ENCODE data around the gene ATP5IF1. TPM values are rescaled to one million over a fixed set of nuclear protein-coding genes. Genes with fewer than 3 reads are reported as not detected.

ATP5IF1 gene
- total and polyA plus RNA-seq, 2 donors (not counting 1 experiment from before 2014, with no cell fraction given) = 88.1 to 128 TPM

GRCh38 chr1:28193701-28194161 is 42.2 kb upstream of the ATP5IF1 start:
- Histone ChIP-seq H3K4me1 (ENCODE audit: control insufficient read depth in 2 of 2, insufficient read depth in 2 of 2, low read length in 2 of 2) (no peaks in the 10 kb centered on the region), H3K9ac (ENCODE audit: low read length) (no peak overlapping the region), H3K27me3 (replicated peaks in 1 of 4; ENCODE audit: control extremely low read depth in 1 of 4, control insufficient read depth in 3 of 4, insufficient read depth in 4 of 4, low read length in 3 of 4) (no peaks in the 10 kb centered on the region), H3K9me3 (ENCODE audit: control extremely low read depth in 1 of 3, control insufficient read depth in 2 of 3, insufficient read depth in 1 of 3, low read length in 2 of 3) (no peaks in the 10 kb centered on the region), H2AFZ (ENCODE audit: insufficient read depth, low read depth, low read length, poor library complexity, severe bottlenecking) (no peak overlapping the region), H4K20me1 (ENCODE audit: control insufficient read depth, insufficient read depth, low read length, poor library complexity, severe bottlenecking) (no peaks in the 10 kb centered on the region), H3K27ac (ENCODE audit: low read length in 2 of 2) (no peak overlapping the region), H3K4me3 (ENCODE audit: control extremely low read depth in 1 of 5, extremely low read depth in 1 of 5, insufficient read depth in 1 of 5, low read depth in 2 of 5, low read length in 4 of 5) (no peak overlapping the region), H3K36me3 (replicated peaks in 1 of 2; ENCODE audit: control extremely low read depth in 1 of 2, control insufficient read depth in 1 of 2, extremely low read depth in 1 of 2, insufficient read depth in 2 of 2, low read length in 1 of 2) (peaks cover under 1 to 14% of the 10 kb centered on the region in 2 experiments), H3K4me2 (replicated peaks; ENCODE audit: low read depth, low read length, poor library complexity, severe bottlenecking) (no peak overlapping the region), H3K79me2 (ENCODE audit: control insufficient read depth, insufficient read depth, low read length) (no peaks in the 10 kb centered on the region)
- WGBS (ENCODE audit: insufficient coverage) = 86% methylated on average over 7 of the region's 8 CpGs
- intact Hi-C loops (cut with micrococcal nuclease) = no loop called here
- no peaks in the 10 kb centered on the region for H3K9me3 Mint-ChIP-seq (ENCODE audit: insufficient read depth)
- CTCF ChIA-PET = no interaction called here
- H3K27ac Mint-ChIP-seq = no peak overlapping the region
- ATAC-seq (ENCODE audit: low read depth) (no peak), DNase-seq (no peak)
- peaks cover 10% of the 10 kb centered on the region for H3K4me1 Mint-ChIP-seq
- TF ChIP-seq EZH2 (IDR thresholded peaks at IDR 0.05; ENCODE audit: borderline replicate concordance, insufficient read depth, low read depth, low read length, poor library complexity, severe bottlenecking) = no peak
- TF ChIP-seq, protein P1, sequence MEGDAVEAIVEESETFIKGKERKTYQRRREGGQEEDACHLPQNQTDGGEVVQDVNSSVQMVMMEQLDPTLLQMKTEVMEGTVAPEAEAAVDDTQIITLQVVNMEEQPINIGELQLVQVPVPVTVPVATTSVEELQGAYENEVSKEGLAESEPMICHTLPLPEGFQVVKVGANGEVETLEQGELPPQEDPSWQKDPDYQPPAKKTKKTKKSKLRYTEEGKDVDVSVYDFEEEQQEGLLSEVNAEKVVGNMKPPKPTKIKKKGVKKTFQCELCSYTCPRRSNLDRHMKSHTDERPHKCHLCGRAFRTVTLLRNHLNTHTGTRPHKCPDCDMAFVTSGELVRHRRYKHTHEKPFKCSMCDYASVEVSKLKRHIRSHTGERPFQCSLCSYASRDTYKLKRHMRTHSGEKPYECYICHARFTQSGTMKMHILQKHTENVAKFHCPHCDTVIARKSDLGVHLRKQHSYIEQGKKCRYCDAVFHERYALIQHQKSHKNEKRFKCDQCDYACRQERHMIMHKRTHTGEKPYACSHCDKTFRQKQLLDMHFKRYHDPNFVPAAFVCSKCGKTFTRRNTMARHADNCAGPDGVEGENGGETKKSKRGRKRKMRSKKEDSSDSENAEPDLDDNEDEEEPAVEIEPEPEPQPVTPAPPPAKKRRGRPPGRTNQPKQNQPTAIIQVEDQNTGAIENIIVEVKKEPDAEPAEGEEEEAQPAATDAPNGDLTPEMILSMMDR (IDR thresholded peaks at IDR 0.05) = no peak
- no peak overlapping the region for H3K4me3 Mint-ChIP-seq
- no peaks in the 10 kb centered on the region for H3K27me3 Mint-ChIP-seq
- POLR2A ChIA-PET = no interaction called here

DNA sequence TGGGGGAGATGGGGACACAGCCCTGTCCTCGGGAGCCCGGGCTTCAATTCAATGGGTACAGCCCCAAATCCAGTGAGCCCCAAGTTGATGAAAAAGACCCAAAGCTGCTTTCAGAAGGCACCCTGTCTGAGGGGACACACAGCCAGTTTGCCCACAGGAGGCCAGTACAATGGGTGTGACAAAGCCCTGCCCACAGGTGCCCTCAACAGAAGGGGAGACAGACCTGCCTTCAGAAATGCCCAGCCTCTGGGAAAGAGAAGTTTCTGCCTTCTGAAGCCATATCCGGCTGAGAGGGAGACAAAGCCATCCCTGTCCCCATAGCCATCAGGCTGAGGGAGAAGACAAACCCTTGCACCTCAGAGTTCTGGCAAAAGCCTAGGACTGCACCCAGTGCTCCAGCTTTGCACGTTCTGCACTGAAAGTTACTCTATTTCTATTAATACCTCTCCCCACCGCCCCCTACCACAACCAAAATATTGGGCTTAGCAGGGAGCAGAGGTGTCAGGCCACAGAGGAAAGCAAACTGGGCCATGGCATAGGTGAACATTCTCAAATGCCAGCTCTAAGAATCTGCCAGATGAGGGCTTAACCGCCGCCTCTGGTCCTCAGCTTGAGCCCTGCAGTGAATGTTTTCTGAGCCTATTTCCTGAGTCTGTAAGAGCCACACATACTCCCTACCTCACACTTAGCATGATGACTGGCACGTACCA is 41.4 kb upstream of the ATP5IF1 start:
- H3K9ac ChIP-seq (ENCODE audit: low read length) = no peak overlapping the region
- H3K36me3 ChIP-seq (replicated peaks in 1 of 2; ENCODE audit: control extremely low read depth in 1 of 2, control insufficient read depth in 1 of 2, extremely low read depth in 1 of 2, insufficient read depth in 2 of 2, low read length in 1 of 2) = peaks cover 3 to 21% of the 10 kb centered on the region in 2 experiments
- Mint-ChIP-seq H3K9me3 (ENCODE audit: insufficient read depth) (no peaks in the 10 kb centered on the region), H3K27ac (no peak overlapping the region), H3K4me3 (no peak overlapping the region), H3K27me3 (no peaks in the 10 kb centered on the region), H3K4me1 (peaks cover 15% of the 10 kb centered on the region)
- peaks cover 6 to 7% of the 10 kb centered on the region in 2 donors for H3K4me1 ChIP-seq (ENCODE audit: control insufficient read depth in 2 of 2, insufficient read depth in 2 of 2, low read length in 2 of 2)
- H3K79me2 ChIP-seq (ENCODE audit: control insufficient read depth, insufficient read depth, low read length) = no peaks in the 10 kb centered on the region
- WGBS (ENCODE audit: insufficient coverage) = 89% methylated on average over 8 of the region's 8 CpGs
- H4K20me1 ChIP-seq (ENCODE audit: control insufficient read depth, insufficient read depth, low read length, poor library complexity, severe bottlenecking) = no peaks in the 10 kb centered on the region
- H3K27me3 ChIP-seq (replicated peaks in 1 of 4; ENCODE audit: control extremely low read depth in 1 of 4, control insufficient read depth in 3 of 4, insufficient read depth in 4 of 4, low read length in 3 of 4) = no peaks in the 10 kb centered on the region
- DNase-seq = no peak
- CTCF ChIA-PET = interaction anchor here (2.1 kb wide), 1 partner anchor 14 kb away, joined by 8 read pairs; no protein-coding TSS in a partner anchor
- POLR2A ChIA-PET = no interaction called here
- H3K9me3 ChIP-seq (ENCODE audit: control extremely low read depth in 1 of 3, control insufficient read depth in 2 of 3, insufficient read depth in 1 of 3, low read length in 2 of 3) = peaks cover 0 to 6% (median 0%) of the 10 kb centered on the region in 3 donors
- H3K4me2 ChIP-seq (replicated peaks; ENCODE audit: low read depth, low read length, poor library complexity, severe bottlenecking) = no peak overlapping the region
- no peak overlapping the region for H3K27ac ChIP-seq (ENCODE audit: low read length in 2 of 2)
- no peak overlapping the region for H3K4me3 ChIP-seq (ENCODE audit: control extremely low read depth in 1 of 5, extremely low read depth in 1 of 5, insufficient read depth in 1 of 5, low read depth in 2 of 5, low read length in 4 of 5)
- intact Hi-C loops (cut with micrococcal nuclease) = no loop called here
- ATAC-seq (ENCODE audit: low read depth) = no peak
- no peak overlapping the region for H2AFZ ChIP-seq (ENCODE audit: insufficient read depth, low read depth, low read length, poor library complexity, severe bottlenecking)
- no peak for TF ChIP-seq EZH2 (IDR thresholded peaks at IDR 0.05; ENCODE audit: borderline replicate concordance, insufficient read depth, low read depth, low read length, poor library complexity, severe bottlenecking)
- TF ChIP-seq, protein P1 (IDR thresholded peaks at IDR 0.05) = no peak
